Stimulated activated CD8-positive, alpha-beta memory T cell treated with anti-CD3 and anti-CD28 coated beads, Interleukin-7, amount 100 ng/mL, for 1 hour (primary cell): ENCODE measurements around the gene RPRD1A.
A peak's percentile ranks its signal among the peaks of the same experiment; 100 is the strongest.
"Not testable (repeated sequence)": the region's sequence is repeated elsewhere in the genome, so short reads cannot be mapped to it uniquely, and the experiment has no call there.

ENCODE experiments used
- DNase-seq, 2 donors: peaks; one replicate each; pipeline ENCODE4 v3.0.0-alpha.2; 2020; ENCODE audit warnings: low read depth in 2 of 2

RPRD1A gene

DNA sequence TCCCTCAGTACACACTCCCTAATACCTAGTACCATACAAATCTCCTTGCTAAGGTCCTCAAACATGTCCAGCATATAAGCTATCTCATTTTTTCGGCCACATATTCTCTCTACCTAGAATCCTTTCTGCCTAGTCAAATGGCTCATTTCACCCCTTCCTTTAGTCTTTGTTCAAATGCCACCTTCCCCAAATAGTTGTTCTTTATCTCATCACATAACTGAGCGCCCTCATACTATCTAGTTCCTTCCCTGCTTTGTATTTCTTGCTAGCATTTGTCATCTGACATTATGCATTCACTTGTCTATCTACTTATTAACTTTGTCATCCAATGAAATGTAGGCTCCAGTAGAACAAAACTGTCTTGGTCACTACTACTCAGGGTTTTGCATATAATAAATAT is 35.5 kb downstream of the RPRD1A start:
- no peak for DNase-seq

- DNase-seq, result no peak
Observed at GRCh38 chr18:36031407-36031806, 36.0 kb downstream of the RPRD1A start.

DNA sequence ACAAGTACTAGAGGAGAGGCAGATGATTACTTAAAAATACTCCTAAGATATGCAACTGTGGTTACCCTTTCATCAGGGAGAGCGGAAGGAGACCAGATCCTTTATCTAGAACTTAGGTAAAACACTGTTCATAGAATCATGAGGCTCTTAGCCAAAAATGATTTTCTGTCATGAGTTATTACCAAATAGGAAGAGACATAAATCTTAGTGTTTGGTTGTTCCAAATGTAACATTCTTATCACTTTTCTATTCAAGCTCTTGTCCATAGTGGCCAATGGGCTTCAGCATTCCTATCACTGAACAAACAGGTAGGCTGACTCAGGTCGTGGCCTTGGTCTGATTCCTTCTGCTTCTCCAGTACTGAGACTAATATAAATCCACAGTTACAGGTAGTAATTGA is 38.5 kb downstream of the RPRD1A start:
- DNase-seq, result no peak

GRCh38 chr18:36025025-36025424 is 42.3 kb downstream of the RPRD1A start:
- no peak for DNase-seq

DNA sequence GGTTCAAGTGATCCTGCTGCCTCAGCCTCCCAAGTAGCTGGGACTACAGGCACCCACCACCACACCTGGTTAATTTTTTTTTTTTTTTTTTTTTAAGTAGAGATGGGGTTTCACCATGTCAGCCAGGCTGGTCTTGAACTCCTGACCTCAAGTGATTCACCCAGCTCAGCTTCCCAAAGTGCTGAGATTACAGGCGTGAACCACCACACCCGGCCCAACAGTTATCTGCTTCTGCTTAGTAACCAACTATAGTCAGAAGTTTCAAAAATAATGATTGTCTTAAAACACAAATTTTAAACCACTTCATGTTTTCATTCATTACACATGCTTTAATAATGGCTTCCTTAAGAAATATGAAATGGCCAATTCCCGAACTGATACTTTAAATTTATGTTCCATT is 43.1 kb downstream of the RPRD1A start:
- not testable (repeated sequence) for DNase-seq

DNA sequence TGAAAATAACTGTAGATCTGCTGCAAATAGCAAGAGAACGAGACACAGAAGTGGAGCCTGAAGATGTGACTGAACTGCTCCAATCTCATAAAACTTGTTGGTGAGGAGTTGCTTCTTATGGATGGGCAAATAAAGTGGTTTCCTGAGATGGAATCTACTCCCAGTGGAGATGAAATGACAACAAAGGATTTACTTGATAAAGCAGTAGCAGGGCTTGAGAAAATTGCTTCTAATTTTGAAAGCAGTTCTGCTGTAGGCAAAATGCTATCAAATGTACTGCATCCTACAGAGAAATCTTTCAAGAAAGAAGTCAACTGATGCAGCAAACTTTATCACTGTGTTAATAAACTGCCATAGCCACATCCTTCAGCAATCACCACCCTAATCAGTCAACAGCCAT is 44.0 kb downstream of the RPRD1A start:
- DNase-seq, result no peak

DNA sequence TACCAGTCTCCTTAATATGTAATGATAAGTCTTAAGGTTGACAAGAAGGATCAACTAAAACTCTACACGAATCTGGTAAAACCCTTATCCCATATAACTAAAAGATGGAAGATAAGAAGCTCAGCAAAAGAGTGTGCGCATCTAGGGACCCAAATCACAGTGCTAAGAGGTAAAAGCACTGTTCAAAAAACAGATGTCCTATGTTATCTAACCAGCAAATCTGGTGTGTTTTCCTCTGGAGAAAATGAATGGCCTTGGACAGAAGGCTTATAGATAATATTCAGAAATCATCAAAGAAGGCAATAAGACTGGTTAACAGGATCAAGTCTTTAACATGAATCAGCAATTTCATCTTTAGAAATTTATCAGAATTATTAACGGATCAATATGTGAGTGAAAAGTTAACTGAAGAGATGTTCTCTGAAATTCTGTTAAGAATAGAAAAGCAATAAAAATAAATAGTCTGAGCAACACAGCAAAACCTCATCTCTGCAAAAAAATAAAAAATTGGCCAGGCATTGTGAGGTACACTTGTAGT is 47.1 kb downstream of the RPRD1A start:
- no peak for DNase-seq

GRCh38 chr18:36017232-36017631 is 50.1 kb downstream of the RPRD1A start:
- DNase-seq, result no peak

- DNase-seq, result no peak
Observed at GRCh38 chr18:36015629-36016028, 51.7 kb downstream of the RPRD1A start.

DNA sequence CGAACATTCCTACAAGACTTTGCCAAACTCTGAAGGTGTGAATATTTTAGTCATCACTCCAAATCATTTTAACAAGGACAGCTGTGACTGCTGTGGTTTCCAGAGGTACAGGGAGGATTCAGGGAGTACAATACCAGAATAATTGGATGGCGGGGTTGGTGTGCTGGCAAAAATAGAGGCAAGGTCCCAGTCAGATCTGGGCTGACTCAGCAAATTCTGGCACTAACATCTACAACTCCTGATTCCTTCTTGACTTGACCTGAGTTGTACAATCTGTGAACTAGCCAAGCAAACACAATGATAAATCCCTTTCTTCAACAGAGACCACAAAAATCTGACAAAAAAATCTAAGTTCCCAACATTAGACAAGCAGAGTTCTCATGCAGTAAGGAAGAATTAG is 54.5 kb downstream of the RPRD1A start:
- no peak for DNase-seq

DNA sequence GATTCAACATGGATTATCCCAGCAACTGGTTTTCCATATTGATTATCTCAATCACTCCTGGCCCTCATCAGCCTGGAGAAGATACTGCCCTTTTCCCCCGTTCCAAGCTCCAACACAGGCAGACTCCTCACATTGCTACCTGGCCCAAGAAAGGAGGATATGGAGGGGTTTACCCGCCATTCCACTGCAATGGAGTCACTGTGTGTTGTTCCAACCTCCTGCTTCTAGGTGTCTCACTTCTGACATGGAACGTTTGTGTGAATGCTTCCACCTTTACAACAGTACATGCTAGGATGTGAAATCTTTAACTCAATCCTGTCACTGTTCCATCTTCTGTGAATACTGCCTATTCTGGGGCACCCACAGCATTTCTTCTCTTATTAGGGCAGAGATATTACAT is 58.1 kb downstream of the RPRD1A start:
- DNase-seq, result no peak

- DNase-seq, result no peak
Observed at GRCh38 chr18:36006997-36007396, 60.4 kb downstream of the RPRD1A start.

GRCh38 chr18:35999925-36000324 is 67.4 kb downstream of the RPRD1A start:
- no peak for DNase-seq

GRCh38 chr18:35998967-35999366 is 68.4 kb downstream of the RPRD1A start:
- DNase-seq, result no peak

DNA sequence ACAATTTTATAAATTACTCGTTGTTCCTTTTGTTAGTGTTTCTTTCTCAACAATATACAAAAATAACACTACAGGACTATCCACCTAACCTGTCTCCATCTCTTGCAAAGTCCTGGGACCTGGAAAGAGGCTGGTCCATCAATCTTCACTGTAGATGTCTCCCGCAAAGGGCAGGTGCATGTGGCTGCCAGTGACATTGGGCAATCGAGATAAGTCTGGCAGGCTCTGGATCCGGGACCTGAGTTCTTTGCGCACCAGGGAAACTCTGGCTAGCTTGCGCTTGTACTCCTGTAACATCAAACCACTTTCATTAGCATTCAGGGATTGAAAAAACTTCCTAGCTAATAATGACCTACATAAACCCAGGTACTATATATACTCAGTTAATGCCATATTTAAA is 74.3 kb downstream of the RPRD1A start:
- no peak for DNase-seq

DNA sequence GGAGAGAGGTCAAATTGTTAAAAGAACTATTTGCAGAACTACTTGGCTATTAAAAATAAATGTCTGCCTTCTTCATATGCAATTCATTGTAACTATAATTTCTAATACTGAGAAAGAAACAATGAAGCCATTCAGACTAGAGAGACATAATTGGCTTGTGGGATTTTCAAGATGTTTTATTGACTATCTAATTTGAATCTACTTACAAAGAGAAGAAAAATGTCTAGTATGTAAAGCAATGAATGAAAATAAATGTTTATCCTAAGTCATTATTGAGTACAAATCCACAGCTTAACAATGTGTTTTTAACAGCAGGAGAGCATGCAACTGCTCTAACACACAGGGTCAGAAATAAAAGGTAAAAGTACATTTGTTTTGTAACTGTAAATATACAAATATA is 75.7 kb downstream of the RPRD1A start:
- DNase-seq, result no peak

GRCh38 chr18:35983818-35984217 is 83.5 kb downstream of the RPRD1A start:
- DNase-seq, result no peak

DNA sequence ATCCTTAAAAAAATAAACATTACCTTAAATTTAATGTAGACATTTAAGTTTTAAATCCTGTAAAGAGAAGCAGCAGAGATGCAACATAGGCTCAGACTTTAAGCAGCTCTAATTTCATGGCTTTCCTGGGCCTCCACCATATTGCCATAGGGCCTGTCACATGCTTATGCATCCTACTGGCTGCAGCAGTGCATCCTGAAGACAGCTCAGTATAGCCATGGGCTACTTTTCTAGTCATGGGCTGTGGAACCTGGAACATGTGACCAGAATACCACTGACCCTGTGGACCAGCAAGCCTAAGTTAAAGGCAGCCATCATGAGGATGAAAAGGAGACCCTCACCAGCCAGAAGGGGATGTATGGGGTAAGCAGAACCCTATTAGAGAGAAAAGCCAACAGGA is 84.2 kb downstream of the RPRD1A start:
- no peak for DNase-seq

GRCh38 chr18:35982409-35983114 is 84.8 kb downstream of the RPRD1A start:
- DNase-seq, result no peak

- no peak for DNase-seq
Observed at GRCh38 chr18:35979112-35979511, 88.2 kb downstream of the RPRD1A start.

DNA sequence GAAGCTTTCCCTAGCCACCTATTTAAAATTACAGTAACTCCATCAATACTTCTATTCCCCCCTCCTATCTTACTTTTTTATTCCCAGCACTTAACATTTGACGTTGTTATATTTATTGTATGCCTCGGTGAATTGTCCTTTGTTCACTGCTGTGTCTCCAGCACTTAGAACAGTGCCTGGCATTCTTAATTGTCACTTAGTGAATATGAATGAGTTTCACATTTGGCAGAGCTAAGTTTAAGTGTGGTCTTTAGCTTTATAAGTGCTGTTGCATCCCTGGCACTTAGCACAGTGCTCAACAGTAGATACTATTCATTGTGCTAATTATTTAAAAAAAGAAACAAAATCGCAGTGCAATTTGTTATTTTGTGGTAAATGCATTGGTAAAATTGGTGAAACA is 93.2 kb downstream of the RPRD1A start:
- no peak for DNase-seq

DNA sequence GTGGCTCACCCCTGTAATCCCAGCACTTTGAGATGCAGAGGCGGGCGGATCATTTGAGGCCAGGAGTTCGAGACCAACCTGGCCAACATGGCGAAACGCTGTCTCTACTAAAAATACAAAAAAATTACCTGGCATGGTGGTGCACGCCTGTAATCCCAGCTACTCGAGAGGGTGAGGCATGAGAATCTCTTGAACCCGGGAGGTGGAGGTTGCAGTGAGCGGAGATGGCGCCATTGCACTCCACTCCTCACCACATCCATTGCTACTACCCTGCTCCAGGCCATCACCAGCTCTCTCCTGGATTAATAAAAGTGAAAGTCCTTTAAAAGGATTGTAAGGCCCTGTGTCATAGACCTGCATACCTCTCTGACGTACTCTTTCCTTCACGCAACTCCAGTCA is 93.7 kb downstream of the RPRD1A start:
- DNase-seq, result no peak

GRCh38 chr18:35972197-35973000 is 95.0 kb downstream of the RPRD1A start, which contains the start of gene RMP24:
Gene RMP24 (plus strand): TSS chr18:35972679.
- DNase-seq, result peak; percentile 89 to 90
